NCI-H748 (cell line): Measurements from ENCODE around the gene MYLK3.

Experiments
- DNase-seq: peaks from one replicate; lab custom pipeline; 2025; ENCODE audit not compliant: unreplicated experiment; lab: John Stamatoyannopoulos, UW

The MYLK3 gene

GRCh38 chr16:46728806-46729205 is 19.3 kb downstream of the MYLK3 start:
- no peak for DNase-seq

DNA sequence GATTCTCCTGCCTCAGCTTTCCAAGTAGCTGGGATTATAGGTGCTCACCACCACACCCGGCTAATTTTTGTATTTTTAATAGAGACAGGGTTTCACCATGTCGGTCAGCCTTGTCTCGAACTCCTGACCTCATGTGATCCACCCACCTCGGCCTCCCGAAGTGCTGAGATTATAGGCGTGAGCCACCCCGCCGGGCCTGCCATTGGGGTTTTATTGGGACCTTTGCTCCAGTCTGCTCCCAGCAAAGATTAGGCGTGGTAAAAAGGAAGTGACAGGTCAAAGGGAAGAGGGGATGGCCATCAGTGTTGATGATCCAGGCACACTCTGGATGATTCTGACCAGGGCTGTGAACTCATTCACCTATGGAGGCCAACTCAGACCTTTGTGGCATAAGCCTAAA is 20.5 kb downstream of the MYLK3 start:
- no peak for DNase-seq

DNA sequence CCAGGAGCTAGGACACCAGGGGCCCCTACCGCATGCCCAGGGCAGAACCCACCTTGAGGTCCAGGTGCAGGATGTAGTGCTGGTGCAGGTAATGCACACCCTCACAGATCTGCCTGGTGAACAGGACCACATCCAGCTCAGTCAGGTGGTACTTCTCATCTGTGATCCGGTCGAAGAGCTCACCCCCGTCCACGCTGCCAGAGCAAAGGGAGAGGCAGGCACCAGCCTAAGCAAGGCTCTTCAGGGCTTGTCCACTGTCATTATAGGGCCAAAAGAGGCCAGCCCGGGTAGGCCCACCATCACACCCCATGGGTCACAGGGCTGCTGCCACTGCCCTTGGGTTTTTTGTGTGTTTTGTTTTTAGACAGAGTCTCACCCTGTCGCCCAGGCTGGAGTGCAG is 21.0 kb downstream of the MYLK3 start:
- no peak for DNase-seq

DNA sequence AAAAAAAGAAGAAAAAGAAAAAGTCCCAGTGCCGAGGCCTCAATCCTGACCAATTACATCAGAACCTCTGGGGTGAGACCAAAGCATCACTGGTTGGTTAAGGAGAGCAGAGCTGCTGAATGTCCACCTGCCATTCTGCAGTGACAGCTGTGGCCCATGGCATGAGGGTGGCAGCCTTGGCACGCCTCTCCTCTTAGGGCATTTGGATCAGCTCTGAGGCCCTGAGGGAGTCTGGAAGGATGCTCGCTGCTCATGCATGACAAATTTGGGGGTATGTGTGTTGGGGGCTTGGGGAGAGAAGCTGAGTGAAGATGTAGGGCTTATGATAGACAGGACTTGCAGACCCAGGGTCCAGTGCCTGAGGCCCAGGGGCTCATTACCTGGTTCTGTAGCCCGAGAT is 26.3 kb downstream of the MYLK3 start:
- no peak for DNase-seq

GRCh38 chr16:46720619-46721018 is 27.5 kb downstream of the MYLK3 start:
- DNase-seq, result no peak

- no peak for DNase-seq
These were observed 28.6 kb downstream of the MYLK3 start for GRCh38 chr16:46719528-46719927.

- DNase-seq, result no peak
These were observed 29.9 kb downstream of the MYLK3 start for GRCh38 chr16:46718214-46718613.

- no peak for DNase-seq
These were observed 30.5 kb downstream of the MYLK3 start for GRCh38 chr16:46717692-46718091.

GRCh38 chr16:46715769-46716305 is 32.3 kb downstream of the MYLK3 start:
- no peak for DNase-seq

GRCh38 chr16:46714797-46715591 is 33.1 kb downstream of the MYLK3 start:
- DNase-seq, result no peak

- no peak for DNase-seq
These were observed 34.5 kb downstream of the MYLK3 start for GRCh38 chr16:46713634-46714033.

GRCh38 chr16:46712911-46713310 is 35.2 kb downstream of the MYLK3 start:
- DNase-seq, result no peak

- no peak for DNase-seq
These were observed 36.8 kb downstream of the MYLK3 start for GRCh38 chr16:46711106-46712058.

GRCh38 chr16:46709469-46710005 is 38.6 kb downstream of the MYLK3 start:
- DNase-seq, result no peak

DNA sequence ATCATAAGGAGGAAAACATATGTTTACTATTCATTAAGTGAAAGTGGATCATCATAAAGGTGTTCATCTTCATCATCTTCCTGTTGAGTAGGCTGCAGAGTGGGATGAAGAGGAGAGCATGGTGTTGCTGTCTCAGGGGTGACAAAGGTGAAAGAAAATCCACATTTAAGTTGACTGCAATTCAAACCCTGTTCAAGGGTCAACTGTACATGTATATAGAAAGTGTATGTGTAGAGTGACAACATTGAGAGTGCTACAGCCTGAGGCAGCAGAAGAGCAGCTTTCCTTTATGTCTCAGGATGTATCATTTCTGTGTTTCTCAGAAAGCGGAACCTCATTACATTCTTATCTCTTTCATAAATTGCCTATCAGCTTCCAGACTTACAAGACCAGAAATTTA is 41.5 kb downstream of the MYLK3 start:
- no peak for DNase-seq

DNA sequence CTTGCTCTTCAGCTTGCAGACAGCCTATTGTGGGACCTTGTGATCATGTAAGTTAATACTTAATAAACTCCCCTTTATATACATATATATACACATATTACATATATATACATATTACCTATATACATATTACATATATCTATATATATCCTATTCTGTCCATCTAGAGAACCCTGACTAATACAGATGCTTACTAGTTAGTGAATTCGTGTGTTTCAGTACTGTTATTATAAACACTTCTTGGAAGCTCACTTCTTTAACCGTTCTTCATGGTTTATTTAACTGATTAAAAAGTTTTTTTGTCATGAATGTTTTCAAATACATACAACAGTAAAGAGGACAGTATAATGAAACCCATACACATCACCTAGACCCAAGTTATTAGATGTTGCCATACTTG is 46.1 kb downstream of the MYLK3 start:
- no peak for DNase-seq

DNA sequence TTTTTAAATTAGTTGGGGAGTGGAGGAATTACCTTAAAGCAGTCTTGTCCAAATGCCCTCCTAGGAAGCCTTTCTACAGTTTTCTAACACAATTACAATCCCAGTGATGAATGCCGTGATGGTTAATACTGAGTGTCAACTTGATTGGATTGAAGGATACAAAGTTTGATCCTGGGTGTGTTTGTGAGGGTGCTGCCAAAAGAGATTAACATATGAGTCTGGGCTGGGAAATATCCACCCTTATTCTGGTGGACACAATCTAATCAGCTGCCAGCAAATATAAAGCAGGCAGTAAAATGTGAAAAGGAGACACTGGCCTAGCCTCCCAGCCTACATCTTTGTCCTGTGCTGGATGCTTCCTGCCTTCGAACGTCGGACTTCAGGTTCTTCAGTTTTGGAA is 46.5 kb downstream of the MYLK3 start:
- no peak for DNase-seq

DNA sequence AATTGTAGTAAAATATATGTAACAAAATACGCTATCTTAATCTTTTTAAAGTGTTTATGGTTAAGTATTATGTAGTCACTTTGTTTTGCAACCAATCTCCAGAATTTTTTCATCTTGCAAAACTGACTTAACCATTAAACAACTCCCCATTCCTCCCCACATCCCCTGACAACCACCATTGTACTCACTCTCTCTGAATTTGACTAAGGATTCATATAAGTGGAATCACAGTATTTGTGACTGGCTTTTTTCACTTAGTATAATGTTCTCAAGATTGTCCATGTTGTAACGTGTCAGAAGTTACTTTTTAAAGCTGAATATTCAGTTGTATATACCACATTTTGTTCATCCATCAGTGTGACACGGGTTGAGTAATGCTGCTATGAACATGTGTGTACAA is 48.1 kb downstream of the MYLK3 start:
- DNase-seq, result no peak

DNA sequence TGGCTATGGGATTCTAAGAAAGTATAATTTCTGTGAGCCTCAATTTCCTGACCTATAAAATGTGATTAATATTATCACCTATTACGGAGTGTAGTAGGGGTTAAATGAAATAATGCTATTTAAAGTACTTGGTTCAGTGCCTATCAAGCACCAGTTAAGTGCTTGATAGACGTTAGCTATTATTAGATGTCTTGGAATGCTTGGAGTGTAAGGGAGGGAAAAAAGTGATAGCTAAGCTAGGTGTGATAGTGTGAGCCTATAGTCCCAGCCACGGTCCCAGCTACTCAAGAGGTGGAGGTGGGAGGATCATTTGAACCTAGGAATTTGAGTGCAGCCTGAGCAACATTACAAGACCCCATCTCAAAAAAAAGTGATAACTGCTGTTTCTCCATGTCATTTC is 51.2 kb downstream of the MYLK3 start:
- DNase-seq, result no peak

GRCh38 chr16:46695937-46696336 is 52.2 kb downstream of the MYLK3 start:
- no peak for DNase-seq

GRCh38 chr16:46693598-46693997 is 54.5 kb downstream of the MYLK3 start:
- DNase-seq, result no peak

- no peak for DNase-seq
These were observed 56.4 kb downstream of the MYLK3 start for GRCh38 chr16:46691726-46692125.
